Jurkat, Clone E6-1 (cell line): Measurements from ENCODE around the gene NEO1.

Experiments
- DNase-seq: peaks from one replicate; pipeline ENCODE4 v3.0.0-alpha.2; 2011; ENCODE audit warnings: low read depth, low spot score
- H3K4me3 ChIP-seq: 2 replicates; pipeline ENCODE4 v1.5.1; 2011; ENCODE audit warnings: mild to moderate bottlenecking, low read length, control low read depth, moderate library complexity

The NEO1 gene

DNA sequence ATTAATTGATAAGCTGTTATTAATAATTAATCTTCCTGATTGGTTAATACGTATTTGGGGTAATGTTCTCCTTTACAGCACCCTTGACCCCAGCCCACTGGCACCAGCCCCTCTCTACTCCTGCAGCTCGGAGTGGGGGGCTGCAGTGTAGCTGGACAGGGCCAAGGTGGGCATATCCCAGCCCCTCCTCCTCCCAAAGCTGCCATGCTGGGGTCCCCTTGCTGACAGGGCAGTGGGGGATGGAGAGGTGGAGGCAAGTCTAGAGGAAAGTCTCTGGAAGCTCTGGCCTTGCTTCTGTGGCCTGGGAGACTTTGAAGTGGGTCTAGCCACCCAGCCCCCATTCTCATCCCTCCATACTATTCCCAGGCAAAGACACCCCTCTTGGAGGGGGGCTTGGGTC, 280.7 kb downstream of the NEO1 start:
- no peak overlapping the region for H3K4me3 ChIP-seq
- DNase-seq, result no peak

GRCh38 chr15:73334086-73334485, 281.8 kb downstream of the NEO1 start:
- no peak overlapping the region for H3K4me3 ChIP-seq
- no peak for DNase-seq

DNA sequence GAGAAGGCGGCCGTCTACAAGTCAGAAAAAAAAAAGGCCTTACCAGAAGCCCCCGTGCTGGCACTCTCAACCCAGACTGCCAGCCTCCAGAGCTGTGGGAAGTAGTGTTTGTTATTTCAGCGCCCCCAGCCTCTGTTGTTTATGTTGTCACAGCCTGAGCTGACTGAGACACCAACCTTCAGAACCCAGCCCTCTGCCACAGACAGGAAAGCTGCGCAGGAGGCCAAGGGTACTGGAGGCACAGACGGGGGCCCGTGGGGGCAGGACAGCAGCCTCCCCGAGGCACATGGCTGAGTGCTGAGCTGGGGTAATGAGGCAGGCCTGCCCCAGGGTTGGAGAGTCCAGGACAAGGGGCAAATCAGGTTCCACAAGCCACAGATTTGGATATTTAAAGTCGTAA, 282.8 kb downstream of the NEO1 start:
- H3K4me3 ChIP-seq, result no peak overlapping the region
- no peak for DNase-seq

GRCh38 chr15:73335471-73335870, 283.2 kb downstream of the NEO1 start:
- no peak overlapping the region for H3K4me3 ChIP-seq
- no peak for DNase-seq

GRCh38 chr15:73336756-73337155, 284.5 kb downstream of the NEO1 start:
- H3K4me3 ChIP-seq, result no peak overlapping the region
- no peak for DNase-seq

GRCh38 chr15:73337187-73337586, 284.9 kb downstream of the NEO1 start:
- no peak for DNase-seq
- no peak overlapping the region for H3K4me3 ChIP-seq

DNA sequence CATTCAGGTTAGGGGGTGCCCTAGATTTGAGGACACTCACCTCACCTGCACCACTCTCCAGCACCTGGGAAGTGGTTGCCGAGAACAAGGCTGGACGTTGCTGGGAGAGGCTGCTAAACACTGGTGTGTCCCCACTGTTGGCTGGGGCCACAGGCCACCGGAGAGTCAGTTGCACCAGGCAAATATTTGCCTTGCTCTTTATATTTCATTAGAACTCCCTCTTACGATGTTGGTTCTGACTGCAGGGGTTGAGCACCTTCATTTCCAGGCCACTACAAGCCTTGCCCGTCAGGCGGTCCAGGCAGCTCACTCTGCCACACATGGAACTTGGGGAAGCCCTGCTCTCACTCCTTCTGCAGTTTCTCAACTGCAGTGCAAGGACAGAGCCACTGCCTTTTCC, 285.8 kb downstream of the NEO1 start:
- no peak overlapping the region for H3K4me3 ChIP-seq
- no peak for DNase-seq

DNA sequence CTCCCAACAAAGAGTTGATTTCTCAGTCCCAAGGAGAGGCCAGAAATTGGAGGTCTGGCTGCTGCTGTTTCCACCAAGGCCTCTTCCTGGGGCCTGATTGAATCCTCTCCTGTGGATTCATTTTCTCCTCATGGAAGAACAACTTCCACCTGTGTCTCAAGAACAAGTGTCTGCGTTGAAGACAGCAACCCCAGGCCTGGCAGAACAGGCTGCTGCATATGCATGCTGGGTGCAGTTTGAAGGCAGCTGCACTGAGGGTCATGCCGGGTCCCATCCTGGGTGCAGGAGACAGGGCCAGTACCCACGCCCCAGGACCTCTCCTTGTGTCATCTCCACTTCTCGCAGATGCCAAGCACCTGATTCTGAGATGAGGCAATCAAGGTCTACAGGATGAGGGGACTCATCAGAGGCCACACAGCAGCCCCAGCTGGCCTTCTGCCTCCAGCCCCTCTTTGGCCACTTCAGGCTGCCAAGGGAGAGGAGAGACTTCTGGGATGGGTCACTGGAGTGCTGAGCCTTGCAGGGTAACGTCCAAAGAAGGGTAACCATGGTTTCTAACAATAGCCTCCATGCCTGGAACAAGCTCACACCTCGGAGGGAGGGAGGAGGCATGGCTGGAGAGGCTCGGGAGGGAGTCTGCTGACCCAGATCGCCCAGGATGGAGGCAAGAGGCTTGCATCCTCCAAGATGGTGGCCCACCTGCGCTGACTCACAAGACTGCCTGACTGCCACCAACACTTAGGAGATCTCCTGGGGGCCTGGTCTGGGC, 286.5 kb downstream of the NEO1 start:
- DNase-seq, result no peak
- H3K4me3 ChIP-seq, result no peak overlapping the region

DNA sequence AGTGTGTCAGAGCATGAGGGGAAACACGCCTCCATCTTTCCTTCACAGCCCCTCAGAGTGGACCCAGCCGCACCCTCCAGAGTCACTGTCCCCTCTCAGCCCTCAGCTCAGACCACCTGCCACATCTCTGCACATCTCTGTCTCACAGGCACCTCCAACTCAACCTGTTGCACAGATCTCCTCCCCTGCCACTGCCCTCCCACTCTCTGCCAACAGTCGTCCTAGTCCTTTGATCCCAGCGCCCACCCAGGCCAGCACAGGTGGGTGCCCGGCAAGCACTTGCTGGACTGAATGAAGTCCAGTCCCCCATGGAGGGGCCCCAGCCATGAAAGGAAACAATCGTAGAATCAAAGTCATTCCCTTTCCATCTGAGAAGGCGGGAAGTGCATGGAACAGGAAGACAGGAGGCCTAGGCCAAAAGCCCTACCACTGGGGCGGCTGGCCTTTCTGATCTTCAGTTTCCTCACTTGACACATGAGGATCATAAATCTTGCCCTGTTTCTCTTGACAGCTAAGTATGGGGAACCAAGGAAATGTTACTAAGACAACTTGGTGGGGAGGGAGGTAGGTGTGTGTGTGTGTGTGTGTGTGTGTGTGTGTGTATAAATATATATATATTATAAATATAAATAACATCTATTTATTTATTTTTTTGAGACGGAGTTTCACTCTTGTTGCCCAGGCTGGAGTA, 288.4 kb downstream of the NEO1 start:
- DNase-seq, result no peak

DNA sequence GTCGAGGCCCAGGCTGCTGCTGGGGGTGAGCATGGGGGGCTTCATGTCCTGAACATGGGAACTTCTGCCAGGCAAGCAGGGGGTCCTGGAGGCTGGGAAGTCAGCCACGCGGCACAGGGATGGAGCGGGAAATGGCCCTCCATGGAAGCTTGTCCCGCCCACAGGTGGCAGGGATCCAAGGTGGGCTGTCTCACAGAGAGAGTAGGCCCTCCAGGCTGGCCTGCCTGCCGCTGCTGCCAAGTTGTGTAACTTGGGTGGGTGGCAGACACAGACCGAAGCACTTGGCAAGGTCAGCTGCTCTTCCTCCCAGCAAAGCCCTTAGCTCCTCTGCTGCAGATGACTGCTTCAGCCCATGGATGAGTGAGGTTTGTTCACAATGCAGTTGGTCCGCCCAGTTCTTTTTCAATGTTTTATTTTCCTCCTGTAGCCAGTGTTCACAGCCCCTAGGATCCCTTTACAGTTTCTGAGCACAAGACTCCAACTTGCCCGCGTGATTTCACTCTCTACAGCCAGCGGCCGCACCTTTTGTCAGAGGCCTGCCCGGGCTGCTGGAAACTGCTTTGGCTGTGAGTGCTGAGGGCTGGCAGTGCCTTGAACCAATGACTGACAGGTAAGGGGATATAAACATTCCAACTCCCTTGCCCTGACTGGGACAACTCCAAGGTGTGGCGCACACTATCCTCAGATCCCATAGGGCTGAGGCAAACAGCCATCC, 289.8 kb downstream of the NEO1 start:
- DNase-seq, result no peak

More for the DNA sequence above, 288.4 kb downstream of the NEO1 start:
- H3K4me3 ChIP-seq, result no peak overlapping the region

DNA sequence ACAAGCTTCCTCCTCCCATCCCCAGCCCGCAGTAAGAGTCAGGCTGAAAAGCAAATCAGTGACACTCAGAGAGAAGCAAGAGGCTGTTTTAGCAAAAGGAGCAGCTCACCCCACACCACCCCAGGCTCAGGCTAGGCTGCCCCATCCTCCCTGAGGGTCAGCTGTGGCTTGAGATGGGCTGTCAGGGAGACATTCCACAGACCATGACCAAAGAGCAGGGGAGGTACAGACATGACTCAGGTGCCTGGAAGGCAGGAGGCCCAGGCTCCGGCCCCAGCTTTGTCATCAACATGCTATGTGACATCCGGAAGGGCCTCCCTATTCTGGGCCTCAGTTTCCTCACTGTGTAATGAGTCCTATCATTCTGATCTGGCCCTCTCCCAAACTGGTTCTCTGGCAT, 291.8 kb downstream of the NEO1 start:
- no peak for DNase-seq
- H3K4me3 ChIP-seq, result no peak overlapping the region

More for the DNA sequence above, 289.8 kb downstream of the NEO1 start:
- H3K4me3 ChIP-seq, result no peak overlapping the region

- no peak for DNase-seq
- H3K4me3 ChIP-seq, result no peak overlapping the region
Measured at GRCh38 chr15:73345658-73346057, 293.4 kb downstream of the NEO1 start.

DNA sequence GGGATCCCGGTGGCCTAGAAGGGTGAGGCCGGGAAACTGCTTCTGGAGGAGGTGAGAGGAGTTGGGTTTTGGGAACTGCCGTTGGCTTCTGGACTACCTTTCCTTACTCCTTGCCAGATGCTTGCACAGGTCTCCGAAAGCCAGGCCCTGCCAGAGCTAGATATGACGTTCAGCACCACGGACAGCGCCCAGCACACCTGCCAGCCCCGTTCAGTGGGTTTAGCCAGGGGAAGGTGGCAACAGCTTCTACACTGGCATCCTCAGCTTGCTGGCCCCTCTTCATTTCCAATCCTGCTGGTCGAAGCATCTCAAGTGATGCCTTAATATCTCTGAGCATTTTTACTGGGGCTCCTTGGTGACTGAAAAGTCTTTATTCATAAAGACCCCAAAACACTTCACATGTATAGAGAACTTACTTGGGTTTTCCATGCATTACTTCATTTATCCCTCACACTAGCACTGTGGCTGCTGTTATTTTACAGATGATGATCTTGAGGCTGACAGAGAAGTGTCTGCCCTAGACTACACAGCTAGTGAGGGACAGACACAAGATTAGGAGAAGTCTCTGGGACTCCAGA, 294.6 kb downstream of the NEO1 start:
- H3K4me3 ChIP-seq, result no peak overlapping the region
- peak; percentile 58 for DNase-seq

GRCh38 chr15:73349191-73349590, 296.9 kb downstream of the NEO1 start:
- DNase-seq, result no peak
- H3K4me3 ChIP-seq, result no peak overlapping the region

DNA sequence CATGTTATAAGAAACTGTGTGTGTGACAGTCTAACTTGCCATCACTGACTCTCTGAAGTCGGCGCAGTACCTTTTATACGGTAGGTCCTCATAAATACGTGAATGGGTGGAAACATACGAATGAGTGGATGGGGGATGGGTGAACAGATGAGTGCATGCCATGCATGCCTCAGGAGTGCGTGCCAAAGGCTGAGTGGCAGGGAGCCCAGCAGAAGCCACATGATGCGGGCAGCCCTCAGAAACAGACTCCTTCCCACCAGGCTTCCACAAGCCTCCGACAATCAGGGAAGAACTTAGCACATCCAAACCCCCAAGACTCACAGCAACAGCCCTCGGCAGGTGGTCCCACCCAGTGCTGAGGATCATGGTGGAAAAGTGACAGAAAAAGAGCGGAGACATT, 299.8 kb downstream of the NEO1 start:
- H3K4me3 ChIP-seq, result no peak overlapping the region
- DNase-seq, result no peak

GRCh38 chr15:73353734-73354133, 301.5 kb downstream of the NEO1 start:
- no peak for DNase-seq
- no peak overlapping the region for H3K4me3 ChIP-seq

- DNase-seq, result no peak
- no peak overlapping the region for H3K4me3 ChIP-seq
Measured at GRCh38 chr15:73354241-73354640, 302.0 kb downstream of the NEO1 start.
